ENCODE measurements around the gene ADGRL2. TPM values are rescaled to one million over a fixed set of nuclear protein-coding genes. Genes with fewer than 3 reads are reported as not detected.

Gene ADGRL2
- polyA plus RNA-seq, 1 experiment: 22.7 TPM

GRCh38 chr1:82034812-82035211 is 234.1 kb downstream of the ADGRL2 start:
- no peak for DNase-seq (ENCODE audit: low read depth, low spot score)
- no peak for TF ChIP-seq CTCF (IDR thresholded peaks at IDR 0.05; ENCODE audit: low read depth, low read length)
- H3K9me3 ChIP-seq (ENCODE audit: control insufficient read depth, insufficient read depth, low read length): no peaks in the 10 kb centered on the region
- no peaks in the 10 kb centered on the region for H3K27me3 ChIP-seq (ENCODE audit: control insufficient read depth, insufficient read depth, low read length)
- CTCF ChIA-PET: no interaction called here
- H3K27ac ChIP-seq (ENCODE audit: low read depth, low read length): no peak overlapping the region
- POLR2A ChIA-PET: no interaction called here
- H3K4me3 ChIP-seq (ENCODE audit: low read depth, low read length): no peak overlapping the region

Measured in AG04450 (cell line).